ENCODE data around the gene PLEK. TPM values are rescaled to one million over a fixed set of nuclear protein-coding genes. Genes with fewer than 3 reads are reported as not detected.

PLEK gene
- total and polyA plus RNA-seq, 2 experiments from 2014 or later = 0.92 to 0.93 TPM

DNA sequence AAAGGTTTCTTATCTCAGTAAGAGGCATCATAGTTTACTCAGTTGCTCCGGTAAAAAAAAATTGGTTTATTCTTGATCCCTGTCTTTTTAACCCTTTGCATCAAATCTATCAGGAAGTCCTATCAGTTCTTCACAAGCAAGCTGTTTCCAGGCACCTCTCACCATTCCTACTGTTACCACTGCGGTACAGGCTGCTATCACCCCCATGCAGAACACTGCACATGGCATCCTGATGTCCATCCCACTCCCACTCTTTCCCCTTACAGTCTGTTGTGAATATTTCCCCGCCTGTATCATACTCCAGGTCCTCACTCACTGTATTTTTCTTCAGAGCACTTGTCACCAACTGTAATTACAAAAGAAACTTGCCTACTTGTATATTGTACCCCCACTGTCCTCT, 40.0 kb upstream of the PLEK start:
- Histone ChIP-seq H3K4me1 (ENCODE audit: insufficient read depth) (no peaks in the 10 kb centered on the region), H3K27me3 (peaks cover 48% of the 10 kb centered on the region), H3K9me2 (replicated peaks; ENCODE audit: insufficient read depth) (no peaks in the 10 kb centered on the region), H3K4me2 (no peak overlapping the region), H4K20me1 (ENCODE audit: insufficient read depth, poor library complexity, severe bottlenecking) (no peaks in the 10 kb centered on the region), H3K36me3 (replicated peaks; ENCODE audit: insufficient read depth, low read depth) (no peaks in the 10 kb centered on the region), H3K27ac (no peak overlapping the region), H2AFZ (no peak overlapping the region), H3K4me3 (no peak overlapping the region), H3K9me3 (ENCODE audit: low read depth) (no peaks in the 10 kb centered on the region), H3K79me2 (no peaks in the 10 kb centered on the region)
- 80% methylated on average over 3 of the region's 3 CpGs for WGBS (ENCODE audit: low lambda C conversion rate, missing lambda C conversion rate)
- TF ChIP-seq EZH2 (IDR thresholded peaks at IDR 0.05; ENCODE audit: borderline replicate concordance) (no peak), EZH2phosphoT487 (IDR thresholded peaks at IDR 0.05; ENCODE audit: low read depth, severe bottlenecking, unreplicated experiment) (no peak)
- TF ChIP-seq, protein P1, sequence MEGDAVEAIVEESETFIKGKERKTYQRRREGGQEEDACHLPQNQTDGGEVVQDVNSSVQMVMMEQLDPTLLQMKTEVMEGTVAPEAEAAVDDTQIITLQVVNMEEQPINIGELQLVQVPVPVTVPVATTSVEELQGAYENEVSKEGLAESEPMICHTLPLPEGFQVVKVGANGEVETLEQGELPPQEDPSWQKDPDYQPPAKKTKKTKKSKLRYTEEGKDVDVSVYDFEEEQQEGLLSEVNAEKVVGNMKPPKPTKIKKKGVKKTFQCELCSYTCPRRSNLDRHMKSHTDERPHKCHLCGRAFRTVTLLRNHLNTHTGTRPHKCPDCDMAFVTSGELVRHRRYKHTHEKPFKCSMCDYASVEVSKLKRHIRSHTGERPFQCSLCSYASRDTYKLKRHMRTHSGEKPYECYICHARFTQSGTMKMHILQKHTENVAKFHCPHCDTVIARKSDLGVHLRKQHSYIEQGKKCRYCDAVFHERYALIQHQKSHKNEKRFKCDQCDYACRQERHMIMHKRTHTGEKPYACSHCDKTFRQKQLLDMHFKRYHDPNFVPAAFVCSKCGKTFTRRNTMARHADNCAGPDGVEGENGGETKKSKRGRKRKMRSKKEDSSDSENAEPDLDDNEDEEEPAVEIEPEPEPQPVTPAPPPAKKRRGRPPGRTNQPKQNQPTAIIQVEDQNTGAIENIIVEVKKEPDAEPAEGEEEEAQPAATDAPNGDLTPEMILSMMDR (IDR thresholded peaks at IDR 0.05; ENCODE audit: poor library complexity) = no peak
- DNase-seq (ENCODE audit: low spot score) = no peak

DNA sequence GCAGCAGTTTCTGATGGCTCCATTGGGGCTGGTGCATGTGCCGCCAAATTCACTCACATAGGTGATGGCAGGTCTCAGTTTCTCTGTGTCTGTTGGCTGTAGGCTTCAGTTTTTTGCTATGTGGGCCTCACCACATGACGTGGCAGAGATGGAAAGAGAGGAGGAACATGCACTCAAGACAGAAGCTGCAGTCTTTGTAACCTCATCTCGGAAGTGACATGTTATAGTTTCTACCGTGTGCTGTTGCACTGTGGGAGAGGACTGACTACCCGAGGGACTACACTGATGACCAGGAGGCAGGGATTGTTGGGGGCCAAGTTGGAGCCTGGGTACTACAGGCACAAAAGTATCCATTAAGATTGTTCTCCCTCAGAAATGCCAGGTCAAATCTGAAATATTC, 36.2 kb upstream of the PLEK start:
- Histone ChIP-seq H3K36me3 (replicated peaks; ENCODE audit: insufficient read depth, low read depth) (no peaks in the 10 kb centered on the region), H3K4me3 (no peak overlapping the region), H3K9me3 (ENCODE audit: low read depth) (no peaks in the 10 kb centered on the region), H3K9me2 (replicated peaks; ENCODE audit: insufficient read depth) (no peaks in the 10 kb centered on the region), H4K20me1 (ENCODE audit: insufficient read depth, poor library complexity, severe bottlenecking) (no peaks in the 10 kb centered on the region), H3K4me1 (ENCODE audit: insufficient read depth) (no peaks in the 10 kb centered on the region), H3K79me2 (no peaks in the 10 kb centered on the region), H2AFZ (no peak overlapping the region), H3K27ac (no peak overlapping the region), H3K27me3 (peaks cover 18% of the 10 kb centered on the region), H3K4me2 (no peak overlapping the region)
- no peak for TF ChIP-seq EZH2phosphoT487 (IDR thresholded peaks at IDR 0.05; ENCODE audit: low read depth, severe bottlenecking, unreplicated experiment)
- TF ChIP-seq EZH2 (IDR thresholded peaks at IDR 0.05; ENCODE audit: borderline replicate concordance) = no peak
- TF ChIP-seq, protein P1 (IDR thresholded peaks at IDR 0.05; ENCODE audit: poor library complexity) = no peak
- DNase-seq (ENCODE audit: low spot score) = no peak
- 82% methylated on average over 5 of the region's 5 CpGs for WGBS (ENCODE audit: low lambda C conversion rate, missing lambda C conversion rate)

DNA sequence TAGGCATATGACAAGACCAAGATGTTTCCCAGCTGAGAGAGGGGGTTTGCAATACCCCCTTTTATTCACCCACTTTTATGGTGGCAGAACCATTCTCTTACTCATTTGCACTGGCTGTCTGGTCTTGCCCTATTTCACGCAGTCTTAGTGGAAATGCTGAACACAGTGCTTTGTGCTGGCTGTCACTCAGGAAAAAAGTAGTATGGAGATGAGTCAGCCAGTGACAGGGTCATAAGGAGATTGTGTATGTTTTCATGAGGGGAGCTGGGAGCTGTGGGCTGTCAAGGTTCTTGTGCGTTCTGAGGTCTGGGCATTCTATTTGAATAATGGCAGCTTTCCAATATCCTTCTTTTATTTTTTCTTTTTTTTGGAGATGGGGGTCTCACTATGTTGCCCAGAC, 34.4 kb upstream of the PLEK start:
- H3K9me3 ChIP-seq (ENCODE audit: low read depth) = no peaks in the 10 kb centered on the region
- H3K9me2 ChIP-seq (replicated peaks; ENCODE audit: insufficient read depth) = no peaks in the 10 kb centered on the region
- no peak for DNase-seq (ENCODE audit: low spot score)
- H3K4me2 ChIP-seq = no peak overlapping the region
- H4K20me1 ChIP-seq (ENCODE audit: insufficient read depth, poor library complexity, severe bottlenecking) = no peaks in the 10 kb centered on the region
- WGBS (ENCODE audit: low lambda C conversion rate, missing lambda C conversion rate) = 92% methylated on average over 2 of the region's 2 CpGs
- no peaks in the 10 kb centered on the region for H3K4me1 ChIP-seq (ENCODE audit: insufficient read depth)
- H3K79me2 ChIP-seq = no peaks in the 10 kb centered on the region
- H2AFZ ChIP-seq = no peak overlapping the region
- peaks cover 13% of the 10 kb centered on the region for H3K27me3 ChIP-seq
- no peak overlapping the region for H3K4me3 ChIP-seq
- TF ChIP-seq EZH2 (IDR thresholded peaks at IDR 0.05; ENCODE audit: borderline replicate concordance) = no peak
- H3K27ac ChIP-seq = no peak overlapping the region
- H3K36me3 ChIP-seq (replicated peaks; ENCODE audit: insufficient read depth, low read depth) = no peaks in the 10 kb centered on the region

DNA sequence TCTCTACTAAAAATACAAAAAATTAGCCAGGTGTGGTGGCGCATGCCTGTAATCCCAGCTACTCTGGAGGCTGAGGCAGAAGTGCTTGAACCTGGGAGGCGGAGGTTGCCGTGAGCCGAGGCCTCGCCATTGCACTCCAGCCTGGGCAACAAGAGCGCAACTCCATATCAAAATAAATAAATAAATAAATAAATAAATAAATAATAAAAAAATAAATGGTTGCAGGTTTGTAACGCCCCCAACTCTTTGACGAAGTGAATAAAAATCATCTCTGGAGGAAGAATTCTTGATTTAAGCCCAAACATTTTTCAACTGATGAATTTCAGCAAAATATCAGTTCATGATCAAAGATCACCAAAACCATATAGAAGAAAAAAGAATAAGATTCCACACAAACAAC, 32.1 kb upstream of the PLEK start:
- Histone ChIP-seq H4K20me1 (ENCODE audit: insufficient read depth, poor library complexity, severe bottlenecking) (no peaks in the 10 kb centered on the region), H3K4me2 (no peak overlapping the region), H3K27me3 (peaks cover 5% of the 10 kb centered on the region), H3K9me3 (ENCODE audit: low read depth) (no peaks in the 10 kb centered on the region), H3K36me3 (replicated peaks; ENCODE audit: insufficient read depth, low read depth) (no peaks in the 10 kb centered on the region), H3K4me3 (no peak overlapping the region), H3K27ac (no peak overlapping the region), H3K9me2 (replicated peaks; ENCODE audit: insufficient read depth) (no peaks in the 10 kb centered on the region), H3K79me2 (no peaks in the 10 kb centered on the region), H3K4me1 (ENCODE audit: insufficient read depth) (no peaks in the 10 kb centered on the region), H2AFZ (no peak overlapping the region)
- WGBS (ENCODE audit: low lambda C conversion rate, missing lambda C conversion rate) = 83% methylated on average over 8 of the region's 8 CpGs
- DNase-seq (ENCODE audit: low spot score) = no peak
- TF ChIP-seq EZH2phosphoT487 (IDR thresholded peaks at IDR 0.05; ENCODE audit: low read depth, severe bottlenecking, unreplicated experiment) = no peak
- TF ChIP-seq, protein P1 (IDR thresholded peaks at IDR 0.05; ENCODE audit: poor library complexity) = no peak

All from hepatocyte (in vitro differentiated cells).